GM21825 (cell line): ENCODE measurements around the gene P2RY14.

ENCODE experiments used
- ATAC-seq: cut with Tn5 transposase; IDR thresholded peaks from one replicate; pipeline ENCODE4 v1.9.1; 2021; ENCODE audit warnings: mild to moderate bottlenecking, moderate library complexity; ENCODE audit not compliant: unreplicated experiment

Gene P2RY14

GRCh38 chr3:151301787-151302186 lies 23.4 kb upstream of the P2RY14 start:
- no peak for ATAC-seq

GRCh38 chr3:151300539-151300938 lies 22.2 kb upstream of the P2RY14 start:
- no peak for ATAC-seq

DNA sequence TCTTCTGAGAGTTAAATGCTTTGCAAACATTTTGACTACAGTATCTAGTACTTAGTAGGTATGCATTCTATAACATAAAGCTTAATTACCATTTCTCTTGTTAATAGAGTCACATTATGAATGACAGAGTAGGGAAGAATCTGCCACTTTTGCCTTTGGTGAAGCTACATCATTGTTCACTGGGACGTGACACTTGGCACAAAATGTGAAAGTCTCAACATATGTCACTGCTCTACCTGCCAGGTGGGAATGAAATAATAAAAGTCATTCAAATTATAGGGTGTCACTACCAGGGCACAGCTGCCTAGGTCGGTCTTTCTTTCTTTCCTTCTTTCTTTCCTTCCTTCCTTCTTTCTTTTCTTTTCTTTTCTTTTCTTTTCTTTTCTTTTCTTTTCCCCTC lies 20.7 kb upstream of the P2RY14 start:
- ATAC-seq, result no peak

DNA sequence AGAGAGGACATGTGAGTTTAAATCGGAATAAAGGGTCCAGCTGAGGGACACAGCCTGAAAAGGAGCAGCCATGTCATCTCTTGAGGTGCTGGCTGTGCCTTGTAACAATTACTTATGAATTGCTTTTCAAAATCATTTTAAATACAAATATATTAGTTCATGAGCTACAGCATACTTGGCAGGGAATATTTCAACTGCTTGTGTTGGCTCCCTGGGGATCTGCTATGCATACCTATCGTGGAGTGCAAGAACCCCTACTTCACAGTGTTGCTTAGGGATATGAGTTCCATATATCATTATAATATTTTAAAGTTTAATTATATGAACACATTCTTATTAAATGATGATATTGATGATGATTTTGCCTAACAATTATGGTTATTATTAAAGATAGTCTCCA lies 19.1 kb upstream of the P2RY14 start:
- no peak for ATAC-seq

- ATAC-seq, result no peak
Measured at GRCh38 chr3:151296226-151296625, 17.9 kb upstream of the P2RY14 start.

DNA sequence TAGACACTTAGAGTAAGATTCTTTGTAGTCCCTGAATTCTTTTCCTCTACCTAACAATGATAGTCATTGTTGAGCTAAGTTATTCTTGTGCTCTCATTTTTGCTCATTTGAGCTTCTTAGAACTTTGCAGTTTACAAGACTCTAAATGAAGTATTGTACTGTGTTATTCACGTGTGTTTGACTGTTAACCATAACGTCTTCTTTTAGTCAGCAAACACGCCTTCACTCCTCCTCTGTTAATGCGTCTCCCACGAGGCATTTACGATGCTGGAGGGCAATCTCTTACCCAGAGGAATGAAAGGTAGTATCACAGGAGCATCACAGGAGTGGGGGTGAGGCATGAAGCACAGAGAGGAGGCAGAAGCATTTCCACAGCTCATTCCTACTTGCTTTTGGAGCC lies 14.8 kb upstream of the P2RY14 start:
- ATAC-seq, result no peak

GRCh38 chr3:151290673-151291072 lies 12.3 kb upstream of the P2RY14 start:
- ATAC-seq, result no peak

GRCh38 chr3:151289445-151289844 lies 11.1 kb upstream of the P2RY14 start:
- no peak for ATAC-seq

DNA sequence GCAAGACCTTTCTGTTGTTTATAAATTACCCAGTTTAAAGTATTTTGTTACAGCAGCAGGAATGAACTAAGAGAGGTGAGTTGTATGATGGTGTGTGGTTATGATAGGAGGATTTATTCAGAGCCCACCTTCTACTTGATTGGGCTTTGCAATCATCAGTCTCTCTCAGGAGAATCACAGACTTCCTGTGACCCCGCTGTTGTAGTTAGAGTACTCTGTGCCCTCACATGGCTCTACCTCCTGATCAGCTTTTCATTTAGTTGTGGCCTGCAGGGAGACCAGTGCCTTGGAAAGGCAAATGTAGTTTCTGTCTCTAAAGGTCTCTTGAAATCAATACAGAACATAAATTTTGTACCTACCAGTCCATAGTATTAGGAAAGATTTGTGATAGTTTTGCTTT lies 7.6 kb upstream of the P2RY14 start:
- no peak for ATAC-seq

- no peak for ATAC-seq
Measured at GRCh38 chr3:151283907-151284461, 5.6 kb upstream of the P2RY14 start.

DNA sequence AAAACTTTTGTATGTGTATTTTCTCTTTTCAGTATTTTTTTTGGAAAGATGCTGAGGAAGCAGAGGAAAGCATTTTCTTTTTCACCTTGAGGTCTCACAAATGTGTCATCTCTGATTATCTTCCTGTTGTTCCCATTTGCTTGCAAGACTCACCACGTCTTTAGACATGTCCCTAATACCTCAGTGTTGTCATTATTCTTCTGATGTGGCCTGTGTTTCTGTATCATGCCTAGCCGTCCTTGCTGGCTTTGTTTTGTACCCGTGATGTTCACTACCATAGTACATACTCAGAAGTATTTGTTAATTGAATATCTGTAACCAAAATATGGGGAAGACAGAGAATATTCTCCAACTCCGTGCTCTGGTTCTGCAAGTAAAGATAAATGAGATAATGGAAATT lies 5.0 kb upstream of the P2RY14 start:
- ATAC-seq, result no peak

- no peak for ATAC-seq
Measured at GRCh38 chr3:151282921-151283320, 4.6 kb upstream of the P2RY14 start.

DNA sequence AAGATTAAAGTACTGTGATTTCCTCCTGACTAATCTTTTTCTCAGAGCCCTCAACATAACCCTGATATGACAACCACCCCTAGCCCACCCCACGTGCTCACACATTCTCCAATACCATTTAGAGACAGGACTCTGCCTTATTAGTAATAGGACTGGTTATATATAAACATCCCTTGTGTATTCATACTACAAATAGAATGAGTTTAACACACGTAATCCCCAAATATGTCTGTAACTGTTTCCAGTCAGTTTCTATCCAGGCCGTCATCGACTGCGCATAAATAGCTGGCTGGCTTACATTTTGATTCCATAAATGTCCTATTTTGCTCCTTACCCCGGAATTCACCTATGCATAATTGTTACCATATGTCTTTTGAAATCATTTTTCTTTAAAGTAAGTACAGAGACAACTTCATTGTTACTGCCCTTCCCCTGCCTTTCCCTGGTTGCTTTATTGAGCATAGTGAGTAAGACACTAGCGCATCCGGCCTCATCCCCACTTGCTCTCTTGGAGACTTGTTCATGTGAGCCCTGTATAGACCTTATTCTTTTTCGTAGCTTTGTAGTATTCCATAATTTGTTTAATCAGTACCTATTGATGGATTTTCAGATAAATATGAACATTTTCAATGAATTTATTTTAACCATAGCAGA lies 3.5 kb upstream of the P2RY14 start:
- no peak for ATAC-seq

GRCh38 chr3:151276687-151277042 lies 1.7 kb downstream of the P2RY14 start:
- ATAC-seq, result peak; percentile 60

GRCh38 chr3:151276038-151276686 lies 2.2 kb downstream of the P2RY14 start:
- ATAC-seq, result no peak

DNA sequence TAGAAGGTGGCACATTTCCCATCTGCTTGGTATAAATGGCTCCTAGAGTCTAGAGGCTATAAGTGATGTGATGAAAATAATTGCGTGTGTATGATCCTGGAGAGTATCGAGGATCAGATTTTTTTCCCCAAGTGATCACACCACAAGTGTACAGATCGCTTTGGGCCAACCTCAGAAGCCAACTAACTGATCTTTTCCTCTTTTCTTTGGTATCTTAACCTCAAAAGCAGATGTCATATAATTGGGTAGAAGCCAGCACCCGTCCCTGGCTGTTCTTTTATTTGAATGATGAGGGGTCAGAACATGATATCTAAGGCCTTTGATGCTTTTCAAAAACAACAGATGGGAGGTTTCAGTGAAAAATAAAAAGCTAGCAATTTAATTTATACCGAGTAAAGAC lies 3.3 kb downstream of the P2RY14 start:
- ATAC-seq, result no peak

DNA sequence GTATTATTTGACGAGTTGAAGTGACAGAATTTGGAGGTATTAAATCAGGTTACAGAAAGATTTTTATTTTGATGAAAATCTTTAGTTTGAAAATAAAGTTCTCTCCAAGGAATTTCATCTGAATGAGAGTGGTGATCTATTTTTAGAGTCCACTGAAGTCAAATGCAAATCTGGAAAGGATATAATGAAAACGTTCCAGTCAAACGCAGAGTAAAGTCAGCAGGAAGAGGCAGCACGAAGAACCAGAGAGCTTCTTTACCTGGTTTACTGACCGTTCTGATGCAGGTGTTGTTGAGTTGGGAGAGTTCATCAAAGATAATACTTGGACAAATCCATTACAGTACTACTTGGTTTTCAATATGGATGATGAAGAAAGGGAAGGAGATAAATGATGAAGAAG lies 8.7 kb downstream of the P2RY14 start:
- no peak for ATAC-seq

DNA sequence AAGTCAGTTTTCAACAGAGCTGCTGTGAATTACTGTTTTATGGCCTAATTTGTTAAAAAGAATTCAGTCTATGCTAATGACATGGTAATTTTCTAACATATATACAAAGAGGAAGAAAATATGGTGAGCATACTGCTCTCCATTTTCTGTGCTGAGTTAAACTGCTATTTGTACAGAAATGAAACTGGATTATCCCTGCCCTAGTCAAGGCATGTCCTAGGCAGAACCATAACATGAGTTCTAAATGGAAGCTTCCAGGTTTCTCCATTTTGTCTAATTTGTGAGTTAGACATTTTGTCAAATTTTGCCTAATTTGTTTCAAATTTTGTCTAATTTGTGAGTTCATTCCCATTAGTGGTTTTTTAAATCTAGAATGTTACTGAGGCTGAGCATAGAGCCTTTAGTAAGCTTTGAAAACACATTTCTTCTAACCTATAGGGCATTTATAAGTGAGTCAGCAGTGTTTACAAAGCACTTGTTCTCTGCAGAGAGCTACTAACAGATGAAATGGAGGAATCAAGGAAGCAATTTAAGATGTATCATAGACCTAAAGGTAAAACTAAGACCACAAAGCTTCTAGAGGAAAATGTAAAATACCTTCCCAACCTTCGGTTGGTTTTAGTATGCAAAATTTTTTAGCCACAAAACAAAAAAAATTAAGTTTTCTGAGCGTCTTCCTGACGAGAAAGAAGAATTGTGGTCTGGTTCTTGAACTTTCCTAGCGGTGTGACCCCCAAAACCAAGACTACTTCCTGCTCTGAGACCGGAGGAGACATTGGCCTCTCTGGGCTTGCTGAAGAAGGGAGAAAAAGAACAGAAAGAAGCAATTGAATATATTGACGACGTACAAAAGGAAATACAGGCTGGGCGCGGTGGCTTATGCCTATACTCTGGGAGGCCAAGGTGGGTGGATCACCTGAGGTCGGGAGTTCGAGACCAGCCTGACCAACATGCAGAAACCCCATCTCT lies 9.8 kb downstream of the P2RY14 start:
- ATAC-seq, result peak; percentile 60

GRCh38 chr3:151267066-151267465 lies 11.3 kb downstream of the P2RY14 start:
- ATAC-seq, result no peak

DNA sequence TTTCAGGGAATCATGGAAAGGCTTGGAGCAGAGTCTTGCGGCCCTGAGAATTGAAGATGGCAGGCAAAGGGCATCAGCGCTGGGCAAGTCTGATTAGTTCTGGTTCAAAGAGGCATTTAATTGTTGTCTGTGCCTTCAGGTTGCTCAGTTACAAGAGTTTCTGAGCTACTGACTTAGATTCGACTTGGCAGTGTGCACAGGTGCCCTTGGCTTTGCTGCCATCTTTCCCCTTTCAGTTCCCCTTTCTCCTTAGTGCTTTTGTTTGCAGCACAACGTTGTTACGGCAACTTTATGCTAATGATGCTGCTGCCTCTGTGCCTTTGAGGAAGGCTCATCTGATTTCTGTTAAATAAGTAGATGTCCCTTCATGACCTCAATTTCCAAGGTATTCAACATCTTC lies 12.5 kb downstream of the P2RY14 start:
- peak; percentile 95 for ATAC-seq

GRCh38 chr3:151265166-151265565 lies 13.2 kb downstream of the P2RY14 start:
- ATAC-seq, result no peak

GRCh38 chr3:151264605-151265004 lies 13.7 kb downstream of the P2RY14 start:
- ATAC-seq, result no peak
